SK-N-SH treated with all-trans-retinoic acid at 6 μM for 48 hours (cell line): ENCODE measurements around the gene SLCO3A1.

Experiments used
- ARNTL ChIP-seq: fragments of 450-650 bp; formaldehyde crosslinking; IDR thresholded peaks from 2 replicates; pipeline ENCODE4 v1.5.0; 2020; ENCODE audit warnings: low read depth, mild to moderate bottlenecking, moderate library complexity, borderline replicate concordance
- CSDC2 ChIP-seq: fragments of 250-450 bp; sonication (Bioruptor Pico); IDR thresholded peaks from 2 replicates; pipeline ENCODE4 v1.5.0; 2020; ENCODE audit warnings: mild to moderate bottlenecking, moderate library complexity
- ESRRG ChIP-seq: fragments of 250-450 bp; sonication (Bioruptor Pico); IDR thresholded peaks from 2 replicates; pipeline ENCODE4 v1.6.1; 2021; ENCODE audit warnings: mild to moderate bottlenecking
- RARB ChIP-seq: fragments of 250-450 bp; sonication (Bioruptor Pico); IDR thresholded peaks from 2 replicates; pipeline ENCODE4 v1.8.0; 2021; ENCODE audit warnings: mild to moderate bottlenecking, moderate library complexity
- SNAI2 ChIP-seq: fragments of 250-450 bp; sonication (Bioruptor Pico); IDR thresholded peaks from 2 replicates; pipeline ENCODE4 v1.5.0; 2020; ENCODE audit warnings: mild to moderate bottlenecking, moderate library complexity
- TCF4 ChIP-seq: fragments of 250-450 bp; sonication (Bioruptor Pico); IDR thresholded peaks from 2 replicates; pipeline ENCODE4 v1.8.0; 2021; ENCODE audit warnings: mild to moderate bottlenecking, moderate library complexity, borderline replicate concordance
- ZFP3 ChIP-seq: fragments of 250-450 bp; sonication (Bioruptor Pico); IDR thresholded peaks from 2 replicates; pipeline ENCODE4 v1.5.0; 2020; ENCODE audit warnings: mild to moderate bottlenecking, moderate library complexity
- ZFP30 ChIP-seq: fragments of 450-650 bp; formaldehyde crosslinking; IDR thresholded peaks from 2 replicates; pipeline ENCODE4 v1.5.0; 2022; ENCODE audit warnings: mild to moderate bottlenecking, moderate library complexity
- ZNF70 ChIP-seq: fragments of 450-650 bp; formaldehyde crosslinking; IDR thresholded peaks from 2 replicates; pipeline ENCODE4 v1.5.0; 2020; ENCODE audit warnings: mild to moderate bottlenecking, moderate library complexity
- TF ChIP-seq, protein P1 (sequence below): fragments of 250-450 bp; sonication (Bioruptor Pico); IDR thresholded peaks from 2 replicates; pipeline ENCODE4 v1.5.1; 2020; ENCODE audit warnings: low read depth, mild to moderate bottlenecking, moderate library complexity
- TF ChIP-seq, protein P2 (sequence below): fragments of 250-450 bp; sonication (Bioruptor Pico); IDR thresholded peaks from 2 replicates; pipeline ENCODE4 v1.8.0; 2020; ENCODE audit warnings: mild to moderate bottlenecking, moderate library complexity, borderline replicate concordance
- TF ChIP-seq, protein P3 (sequence below): fragments of 250-450 bp; sonication (Bioruptor Pico); IDR thresholded peaks from 2 replicates; pipeline ENCODE4 v1.5.1; 2021; ENCODE audit warnings: mild to moderate bottlenecking, moderate library complexity

DNA sequence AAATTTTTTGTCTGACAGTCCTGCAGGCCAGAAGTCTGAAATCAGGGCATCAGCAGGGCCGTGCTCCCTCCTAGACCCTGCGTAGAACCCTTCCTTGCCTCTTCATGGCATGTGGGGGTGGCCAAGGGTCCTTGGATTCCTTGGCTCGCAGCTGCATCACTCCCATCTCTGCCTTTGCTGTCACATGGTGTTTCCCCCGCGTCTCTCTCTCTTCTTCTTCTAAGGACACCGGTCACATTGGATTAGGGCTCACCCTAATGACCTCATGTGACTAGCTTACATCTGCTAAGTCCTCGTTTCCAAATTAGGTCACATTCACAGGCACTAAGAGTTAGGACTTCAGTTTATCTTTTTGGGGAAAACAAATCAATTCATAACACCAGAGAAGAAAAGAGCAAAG lies 12.0 kb downstream of the SLCO3A1 start:
- no peak for TF ChIP-seq RARB
- TF ChIP-seq, protein P1, sequence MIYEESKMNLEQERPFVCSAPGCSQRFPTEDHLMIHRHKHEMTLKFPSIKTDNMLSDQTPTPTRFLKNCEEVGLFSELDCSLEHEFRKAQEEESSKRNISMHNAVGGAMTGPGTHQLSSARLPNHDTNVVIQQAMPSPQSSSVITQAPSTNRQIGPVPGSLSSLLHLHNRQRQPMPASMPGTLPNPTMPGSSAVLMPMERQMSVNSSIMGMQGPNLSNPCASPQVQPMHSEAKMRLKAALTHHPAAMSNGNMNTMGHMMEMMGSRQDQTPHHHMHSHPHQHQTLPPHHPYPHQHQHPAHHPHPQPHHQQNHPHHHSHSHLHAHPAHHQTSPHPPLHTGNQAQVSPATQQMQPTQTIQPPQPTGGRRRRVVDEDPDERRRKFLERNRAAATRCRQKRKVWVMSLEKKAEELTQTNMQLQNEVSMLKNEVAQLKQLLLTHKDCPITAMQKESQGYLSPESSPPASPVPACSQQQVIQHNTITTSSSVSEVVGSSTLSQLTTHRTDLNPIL (CRISPR knock-in tag), result no peak
- TF ChIP-seq, protein P2, sequence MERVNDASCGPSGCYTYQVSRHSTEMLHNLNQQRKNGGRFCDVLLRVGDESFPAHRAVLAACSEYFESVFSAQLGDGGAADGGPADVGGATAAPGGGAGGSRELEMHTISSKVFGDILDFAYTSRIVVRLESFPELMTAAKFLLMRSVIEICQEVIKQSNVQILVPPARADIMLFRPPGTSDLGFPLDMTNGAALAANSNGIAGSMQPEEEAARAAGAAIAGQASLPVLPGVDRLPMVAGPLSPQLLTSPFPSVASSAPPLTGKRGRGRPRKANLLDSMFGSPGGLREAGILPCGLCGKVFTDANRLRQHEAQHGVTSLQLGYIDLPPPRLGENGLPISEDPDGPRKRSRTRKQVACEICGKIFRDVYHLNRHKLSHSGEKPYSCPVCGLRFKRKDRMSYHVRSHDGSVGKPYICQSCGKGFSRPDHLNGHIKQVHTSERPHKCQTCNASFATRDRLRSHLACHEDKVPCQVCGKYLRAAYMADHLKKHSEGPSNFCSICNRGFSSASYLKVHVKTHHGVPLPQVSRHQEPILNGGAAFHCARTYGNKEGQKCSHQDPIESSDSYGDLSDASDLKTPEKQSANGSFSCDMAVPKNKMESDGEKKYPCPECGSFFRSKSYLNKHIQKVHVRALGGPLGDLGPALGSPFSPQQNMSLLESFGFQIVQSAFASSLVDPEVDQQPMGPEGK (CRISPR knock-in tag), result no peak
- no peak for TF ChIP-seq ZFP3 (CRISPR knock-in tag)
- TF ChIP-seq ARNTL (CRISPR knock-in tag), result no peak
- TF ChIP-seq SNAI2, result no peak
- no peak for TF ChIP-seq ESRRG
- no peak for TF ChIP-seq CSDC2
- no peak for TF ChIP-seq TCF4 (CRISPR knock-in tag)
- TF ChIP-seq, protein P3, sequence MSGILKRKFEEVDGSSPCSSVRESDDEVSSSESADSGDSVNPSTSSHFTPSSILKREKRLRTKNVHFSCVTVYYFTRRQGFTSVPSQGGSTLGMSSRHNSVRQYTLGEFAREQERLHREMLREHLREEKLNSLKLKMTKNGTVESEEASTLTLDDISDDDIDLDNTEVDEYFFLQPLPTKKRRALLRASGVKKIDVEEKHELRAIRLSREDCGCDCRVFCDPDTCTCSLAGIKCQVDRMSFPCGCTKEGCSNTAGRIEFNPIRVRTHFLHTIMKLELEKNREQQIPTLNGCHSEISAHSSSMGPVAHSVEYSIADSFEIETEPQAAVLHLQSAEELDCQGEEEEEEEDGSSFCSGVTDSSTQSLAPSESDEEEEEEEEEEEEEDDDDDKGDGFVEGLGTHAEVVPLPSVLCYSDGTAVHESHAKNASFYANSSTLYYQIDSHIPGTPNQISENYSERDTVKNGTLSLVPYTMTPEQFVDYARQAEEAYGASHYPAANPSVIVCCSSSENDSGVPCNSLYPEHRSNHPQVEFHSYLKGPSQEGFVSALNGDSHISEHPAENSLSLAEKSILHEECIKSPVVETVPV, result no peak
- TF ChIP-seq ZNF70 (CRISPR knock-in tag), result no peak
- TF ChIP-seq ZFP30, result no peak
